ENCODE results near the gene HOTAIR.
A peak's percentile ranks its signal among the peaks of the same experiment; 100 is the strongest.

Gene HOTAIR

DNA sequence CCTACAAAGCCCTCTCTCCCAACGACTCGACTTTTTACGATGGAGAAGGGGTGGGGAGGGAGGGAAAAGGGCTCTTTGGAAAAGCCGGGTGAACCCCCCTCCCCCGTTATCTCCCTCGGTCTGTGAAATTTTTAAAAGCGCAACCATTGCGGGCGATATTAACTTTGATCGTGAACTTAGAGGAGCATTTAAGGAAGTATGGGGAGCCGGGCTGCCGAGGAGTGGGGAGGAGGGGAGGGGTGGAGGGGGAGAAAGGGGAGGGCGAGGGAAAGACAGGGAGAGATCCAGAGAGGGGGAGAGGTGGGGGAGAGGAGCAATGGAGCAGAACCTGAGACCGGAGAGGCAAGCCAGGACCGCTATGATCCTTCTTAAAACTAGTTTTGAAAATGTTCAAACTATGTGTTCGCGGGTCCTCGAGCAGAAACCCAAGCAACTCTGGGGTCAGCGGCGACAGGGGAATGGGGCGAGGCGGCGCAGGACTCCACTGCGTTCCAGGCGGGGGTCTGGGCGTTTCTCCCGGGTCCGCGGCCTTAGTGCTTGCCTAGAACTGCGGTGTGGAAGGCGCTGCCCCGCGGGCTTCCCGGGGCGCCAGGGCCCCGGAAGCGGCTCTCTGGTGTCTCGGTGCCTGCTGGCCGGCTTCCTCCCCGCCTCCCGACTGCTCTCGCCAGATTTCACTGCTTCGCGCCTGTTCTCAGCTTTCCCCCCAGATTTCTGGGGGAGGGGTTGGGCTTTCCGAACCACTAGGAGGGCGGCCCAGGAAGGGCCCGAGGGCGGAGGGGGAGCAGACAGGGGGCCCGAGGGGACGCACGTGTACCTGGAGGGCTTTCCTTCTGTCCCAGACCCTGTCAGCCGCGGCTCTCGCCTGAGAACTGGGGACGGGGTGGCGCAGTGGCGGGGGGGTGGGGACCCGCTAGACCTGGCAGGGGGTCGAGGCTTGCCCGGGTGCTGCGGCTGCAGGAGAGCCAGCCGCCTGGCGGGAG, at the start of gene HOTAIR:
Gene HOTAIR (minus strand): TSS at position 871 of the 980 bp plus-strand sequence.
- DNase-seq = no peak

DNA sequence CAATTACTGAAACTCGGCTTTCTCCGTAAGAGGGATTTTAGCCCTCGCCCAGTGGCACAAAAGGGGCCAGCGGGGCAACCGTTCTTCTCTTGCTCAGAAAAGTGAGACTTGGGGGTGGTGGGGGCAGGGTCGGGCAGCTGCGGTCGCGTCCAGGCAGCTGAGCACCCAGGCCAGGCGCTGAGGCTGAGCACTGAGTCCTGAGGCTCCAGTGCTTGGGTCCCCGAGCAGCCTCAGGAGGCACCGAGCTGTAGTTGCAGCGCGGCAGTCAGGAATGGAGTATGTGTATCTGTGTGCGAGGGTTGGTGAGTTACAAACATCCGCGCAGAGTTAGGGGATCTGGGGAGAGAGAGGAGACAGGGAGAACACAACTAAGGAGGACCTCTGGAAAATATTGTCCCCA, 49.4 kb upstream of the HOTAIR start:
- DNase-seq = no peak

DNA sequence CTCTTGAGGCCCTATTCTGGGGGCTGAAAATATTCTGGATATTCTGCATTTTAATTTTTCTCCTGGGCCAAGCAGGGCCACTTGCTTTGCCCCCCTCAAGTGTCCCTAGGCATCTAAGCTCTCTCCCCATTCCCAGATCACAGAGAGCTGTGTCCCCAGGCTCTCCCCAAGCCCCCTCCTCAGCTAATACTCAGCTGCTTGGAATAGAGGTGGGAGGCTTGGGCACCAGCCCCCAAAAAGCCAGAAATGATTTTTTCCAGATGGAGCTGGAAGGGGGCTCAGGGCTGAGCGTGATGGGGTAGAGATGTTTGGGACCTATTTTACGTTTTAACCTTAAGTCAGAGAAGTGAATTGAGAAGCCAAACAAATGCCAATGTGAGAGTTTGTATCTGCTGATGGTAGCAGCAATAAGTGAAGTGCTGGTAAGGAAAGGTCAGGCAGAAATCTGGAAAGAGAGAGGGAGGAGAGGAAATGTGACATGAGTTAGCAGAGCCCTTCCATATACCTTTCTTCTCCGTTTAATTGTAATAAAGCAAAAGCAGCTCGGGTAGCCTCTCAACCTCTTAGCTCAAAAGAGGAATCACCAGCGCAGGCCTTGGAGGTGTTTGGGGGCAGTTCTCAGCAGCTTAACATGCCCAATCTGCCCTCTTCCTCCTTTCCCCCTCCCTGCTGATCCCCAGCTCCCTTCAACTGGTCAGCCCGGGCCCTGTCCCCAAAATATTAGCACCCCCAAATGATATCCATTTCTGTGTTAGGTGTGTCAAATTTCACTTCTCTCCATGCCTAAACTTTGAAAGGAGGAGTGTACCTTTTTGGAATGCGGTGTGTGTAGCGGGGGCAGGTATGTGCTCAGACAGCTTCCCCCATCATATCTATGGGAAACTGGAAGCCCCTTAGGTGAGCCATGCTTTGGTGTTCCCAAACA, 48.5 kb upstream of the HOTAIR start:
- DNase-seq = no peak

DNA sequence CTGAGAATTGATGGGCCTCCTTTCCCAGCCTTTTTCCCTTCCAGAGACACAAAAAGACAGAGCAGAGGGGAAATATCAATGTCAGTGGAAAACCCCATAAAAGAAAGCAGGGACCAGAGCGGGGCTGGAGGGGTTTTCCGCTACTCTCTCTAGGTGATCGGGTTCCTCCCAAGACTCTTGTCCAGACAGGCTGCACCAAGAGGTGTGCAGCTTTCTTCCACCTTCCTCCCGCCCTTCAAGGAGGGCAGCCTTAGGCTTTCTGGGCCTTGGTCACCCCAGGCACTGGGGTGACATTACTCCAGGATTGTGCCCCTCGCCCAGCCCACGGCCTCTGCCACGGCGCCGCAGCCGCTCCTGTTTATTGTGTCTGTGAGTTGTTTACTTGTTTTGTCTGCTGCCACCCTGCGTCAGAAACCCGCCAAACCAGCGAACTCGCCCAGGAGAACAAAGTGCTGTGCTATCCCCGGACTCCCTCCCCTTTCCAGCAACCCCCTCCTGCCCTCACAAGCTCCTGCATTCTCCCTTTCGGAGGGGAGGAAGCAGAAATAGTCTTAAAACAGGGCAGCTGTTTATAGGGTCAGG, 46.8 kb upstream of the HOTAIR start:
- DNase-seq = no peak

DNA sequence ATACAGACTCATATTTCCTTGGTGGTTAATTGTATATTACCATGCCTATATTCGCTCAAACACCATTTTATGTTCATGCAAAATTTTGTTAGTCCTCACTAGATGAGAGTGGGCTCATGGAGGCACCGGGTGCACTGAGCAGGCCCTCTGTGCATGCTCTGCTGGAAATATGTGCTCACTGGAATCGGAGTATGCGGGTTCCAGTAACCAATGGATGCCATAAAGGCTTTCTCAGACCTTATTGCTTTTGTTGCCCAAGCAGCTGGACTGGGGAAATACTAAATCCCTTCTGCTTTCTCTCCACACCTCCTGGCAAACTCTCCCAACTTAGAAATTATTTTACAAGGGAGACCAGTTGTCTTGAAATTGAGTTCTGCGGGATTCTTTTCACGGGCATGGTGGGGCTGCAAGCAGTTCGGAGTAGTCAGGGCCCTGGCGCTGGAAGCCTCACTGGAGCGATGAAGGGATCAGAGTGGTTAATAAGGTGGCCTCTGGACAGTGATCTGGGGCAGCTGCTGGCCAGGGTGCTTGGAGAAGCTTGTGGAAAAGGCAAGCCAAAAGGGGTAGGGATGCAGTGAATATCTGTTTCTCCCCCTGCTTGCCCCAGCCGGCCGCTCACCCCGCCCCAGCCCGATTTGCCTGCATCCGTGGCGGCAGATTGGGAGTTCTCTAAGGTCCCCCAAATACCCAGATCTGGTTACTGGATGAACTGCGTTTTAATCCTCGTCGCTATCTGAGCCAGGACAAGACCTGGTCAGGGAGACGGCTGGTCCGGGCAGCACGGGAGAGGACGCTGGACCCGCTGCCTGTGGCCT, 46.0 kb upstream of the HOTAIR start:
- DNase-seq = no peak

DNA sequence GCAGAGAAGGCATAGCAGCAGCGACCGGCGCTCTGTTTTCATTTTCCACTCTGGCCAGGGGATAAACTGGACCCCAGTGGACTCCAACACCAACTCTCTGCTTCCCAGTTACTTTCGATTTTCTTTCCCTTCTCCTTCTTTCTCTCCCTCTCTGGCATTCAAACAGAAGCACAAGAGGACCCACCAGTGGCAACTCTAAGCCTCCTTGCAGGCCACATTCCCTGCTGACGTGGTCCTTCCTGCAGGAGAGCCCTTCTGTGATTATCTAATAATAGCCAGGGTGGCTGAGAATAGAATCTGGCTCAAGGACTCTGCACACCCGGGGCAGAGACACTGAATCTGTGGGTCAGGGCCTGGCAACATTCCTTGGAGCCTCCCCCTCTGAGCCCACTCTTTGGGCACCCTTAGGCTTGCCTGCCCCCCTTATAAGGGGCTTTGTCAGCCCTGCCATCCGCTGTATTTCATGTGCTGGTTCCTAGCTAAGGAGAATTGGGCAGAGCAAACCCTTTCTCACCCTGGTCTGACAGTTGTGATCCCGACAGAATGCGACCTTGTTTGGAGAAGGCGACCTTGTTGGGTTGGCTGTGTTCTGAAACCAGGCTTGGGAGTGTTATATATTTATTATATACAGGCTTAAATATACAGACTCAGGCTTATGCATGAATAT, 45.3 kb upstream of the HOTAIR start:
- no peak for DNase-seq

DNA sequence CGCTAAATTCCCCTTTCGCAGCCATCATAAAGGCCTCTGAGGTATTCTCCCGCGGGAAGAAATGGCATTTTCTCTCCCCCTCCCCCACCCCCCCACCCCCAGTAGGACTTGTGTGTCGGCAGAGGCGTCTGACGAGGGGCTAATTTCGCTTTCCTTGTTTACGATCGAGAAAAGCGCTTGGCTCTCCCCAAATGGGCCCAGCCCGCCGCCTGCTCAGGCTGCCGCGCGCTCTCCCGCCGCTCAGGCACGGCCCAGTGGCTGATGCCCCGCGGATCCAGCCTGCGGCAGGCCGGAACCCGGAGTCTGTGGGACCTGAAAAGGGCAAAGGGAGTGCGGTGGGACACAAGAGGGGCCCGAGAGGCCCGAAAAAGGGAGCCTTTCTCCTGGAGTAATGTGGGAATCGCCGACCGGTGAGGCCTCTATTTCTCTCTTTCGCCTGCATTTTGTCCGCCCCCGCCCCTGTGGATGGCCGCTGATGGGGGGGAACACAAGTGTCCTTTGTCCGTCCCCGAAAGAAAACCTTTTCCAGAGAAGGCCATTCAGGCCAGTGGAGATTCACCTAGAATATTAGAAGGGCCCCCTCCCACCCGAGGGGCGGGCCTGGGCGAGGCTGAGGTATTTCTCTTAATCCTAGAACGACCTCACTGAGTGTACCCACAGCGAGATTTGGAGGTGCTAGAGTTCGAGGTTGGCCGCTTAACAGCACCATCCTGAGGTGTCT, 44.5 kb upstream of the HOTAIR start:
- no peak for DNase-seq

DNA sequence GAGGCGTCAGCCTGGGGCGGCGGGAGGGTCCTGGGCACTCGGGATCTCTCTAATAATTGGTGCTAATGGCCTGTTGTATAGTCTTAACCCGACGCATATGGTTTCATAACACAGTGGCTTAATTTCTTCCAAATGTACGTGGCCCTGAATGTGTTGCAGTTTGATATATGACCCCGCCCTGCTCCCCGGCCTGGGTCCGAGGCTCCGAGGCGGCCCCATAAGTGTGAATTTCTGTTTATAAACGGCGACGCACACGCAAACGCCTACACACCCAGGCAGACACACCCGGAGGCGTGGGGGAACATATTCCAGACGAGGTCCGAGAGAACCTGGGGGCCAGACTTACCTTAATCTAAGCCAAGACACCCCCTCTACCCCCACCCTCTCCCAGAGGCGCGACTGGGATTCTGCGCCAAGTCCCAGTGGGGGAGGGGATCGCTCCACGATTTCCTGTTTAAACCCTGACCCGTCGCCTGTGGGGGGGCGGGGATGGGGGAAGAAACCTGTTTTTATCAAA, 43.8 kb upstream of the HOTAIR start:
- no peak for DNase-seq

DNA sequence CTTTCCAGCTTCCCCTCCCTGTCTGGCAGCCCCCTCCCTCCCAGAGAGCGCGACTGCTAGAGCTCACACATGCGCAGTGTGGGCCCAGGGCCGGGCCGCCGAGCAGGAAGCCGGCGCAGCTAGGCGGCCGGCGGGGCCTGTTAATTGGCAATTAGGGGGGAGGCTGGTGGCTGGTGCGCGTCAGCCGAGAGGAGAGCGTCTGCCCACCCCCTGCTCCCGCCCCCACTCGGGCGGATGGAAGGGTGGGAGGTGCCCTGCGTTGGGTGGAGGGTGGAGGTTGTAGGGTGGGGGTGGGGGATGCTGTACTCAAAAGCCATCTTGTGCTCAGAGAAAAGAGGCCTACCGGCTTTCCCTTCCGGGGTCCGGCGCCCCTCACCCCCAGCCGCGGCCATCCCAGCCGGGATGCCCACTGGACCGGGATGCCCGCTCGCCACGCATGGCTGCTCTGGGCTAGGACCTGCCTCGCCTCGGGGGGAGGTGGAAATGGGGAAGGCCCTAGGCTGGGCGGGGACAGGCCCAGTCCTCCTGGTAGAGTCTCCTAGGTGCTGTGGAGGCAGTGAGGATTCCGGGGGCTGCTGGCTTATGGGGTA, 43.2 kb upstream of the HOTAIR start:
- peak; percentile 22 for DNase-seq

DNA sequence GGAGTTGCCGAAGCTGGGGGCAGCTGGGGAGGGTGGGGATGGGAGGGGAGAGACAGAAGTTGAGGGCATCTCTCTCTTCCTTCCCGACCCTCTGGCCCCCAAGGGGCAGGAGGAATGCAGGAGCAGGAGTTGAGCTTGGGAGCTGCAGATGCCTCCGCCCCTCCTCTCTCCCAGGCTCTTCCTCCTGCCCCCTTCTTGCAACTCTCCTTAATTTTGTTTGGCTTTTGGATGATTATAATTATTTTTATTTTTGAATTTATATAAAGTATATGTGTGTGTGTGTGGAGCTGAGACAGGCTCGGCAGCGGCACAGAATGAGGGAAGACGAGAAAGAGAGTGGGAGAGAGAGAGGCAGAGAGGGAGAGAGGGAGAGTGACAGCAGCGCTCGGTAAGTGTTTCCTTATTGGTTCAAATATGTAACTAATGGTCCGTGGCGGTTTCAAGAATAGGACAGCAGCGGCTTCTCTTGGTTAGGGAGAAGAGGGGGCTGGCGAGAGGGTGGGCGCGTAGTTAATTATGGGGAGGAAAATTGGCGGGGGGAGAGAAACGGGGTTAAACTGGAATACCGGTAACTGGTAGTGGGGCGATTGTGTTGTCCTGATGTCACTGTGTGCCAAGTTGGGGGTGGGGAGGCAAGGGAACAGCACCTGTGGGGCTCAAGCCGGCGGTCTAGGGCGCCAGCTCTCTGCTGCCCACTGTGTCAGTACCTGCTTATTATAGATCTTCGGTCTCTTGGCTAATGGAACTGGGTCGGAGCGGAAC, 42.5 kb upstream of the HOTAIR start:
- no peak for DNase-seq

DNA sequence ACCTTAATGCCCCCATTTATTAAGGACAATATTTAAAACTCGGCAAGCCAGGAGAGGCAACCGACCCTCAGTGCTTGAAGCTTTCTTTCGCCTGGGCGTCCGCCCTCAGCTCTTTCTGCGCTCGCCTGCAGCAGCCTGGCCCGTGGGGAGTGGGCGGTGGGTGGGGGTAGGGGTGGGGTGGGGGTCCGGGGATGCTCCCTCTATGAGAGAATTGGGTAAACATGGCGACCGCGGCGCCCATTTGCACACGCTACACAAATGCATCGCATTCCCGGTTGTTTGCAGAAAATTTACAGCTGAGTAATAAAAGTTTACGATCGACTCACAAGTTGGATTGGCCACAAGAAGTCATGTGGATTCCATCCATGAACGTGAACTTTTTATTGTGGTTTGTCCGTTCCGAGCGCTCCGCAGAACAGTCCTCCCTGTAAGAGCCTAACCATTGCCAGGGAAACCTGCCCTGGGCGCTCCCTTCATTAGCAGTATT, 41.8 kb upstream of the HOTAIR start:
- DNase-seq = no peak

DNA sequence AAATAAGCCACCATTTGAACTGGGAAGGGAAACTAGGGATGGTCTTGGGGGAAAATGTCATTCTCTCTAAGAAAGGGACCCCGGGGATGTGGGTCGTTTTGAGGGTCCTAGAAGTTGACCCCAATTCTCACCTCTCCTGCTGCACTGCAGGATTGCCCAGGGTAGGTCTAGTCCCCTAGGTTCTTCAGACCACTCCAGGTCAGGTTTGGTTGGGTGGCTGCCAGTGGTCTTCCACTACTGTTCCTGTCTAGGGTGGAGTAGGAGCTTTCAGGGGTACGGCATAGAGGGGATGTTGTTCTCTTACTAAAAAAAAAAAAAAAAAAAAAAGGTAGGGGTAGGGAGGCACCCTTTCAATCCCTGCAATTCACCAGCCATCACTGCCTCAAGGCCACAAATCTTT, 41.3 kb upstream of the HOTAIR start:
- DNase-seq = no peak

DNA sequence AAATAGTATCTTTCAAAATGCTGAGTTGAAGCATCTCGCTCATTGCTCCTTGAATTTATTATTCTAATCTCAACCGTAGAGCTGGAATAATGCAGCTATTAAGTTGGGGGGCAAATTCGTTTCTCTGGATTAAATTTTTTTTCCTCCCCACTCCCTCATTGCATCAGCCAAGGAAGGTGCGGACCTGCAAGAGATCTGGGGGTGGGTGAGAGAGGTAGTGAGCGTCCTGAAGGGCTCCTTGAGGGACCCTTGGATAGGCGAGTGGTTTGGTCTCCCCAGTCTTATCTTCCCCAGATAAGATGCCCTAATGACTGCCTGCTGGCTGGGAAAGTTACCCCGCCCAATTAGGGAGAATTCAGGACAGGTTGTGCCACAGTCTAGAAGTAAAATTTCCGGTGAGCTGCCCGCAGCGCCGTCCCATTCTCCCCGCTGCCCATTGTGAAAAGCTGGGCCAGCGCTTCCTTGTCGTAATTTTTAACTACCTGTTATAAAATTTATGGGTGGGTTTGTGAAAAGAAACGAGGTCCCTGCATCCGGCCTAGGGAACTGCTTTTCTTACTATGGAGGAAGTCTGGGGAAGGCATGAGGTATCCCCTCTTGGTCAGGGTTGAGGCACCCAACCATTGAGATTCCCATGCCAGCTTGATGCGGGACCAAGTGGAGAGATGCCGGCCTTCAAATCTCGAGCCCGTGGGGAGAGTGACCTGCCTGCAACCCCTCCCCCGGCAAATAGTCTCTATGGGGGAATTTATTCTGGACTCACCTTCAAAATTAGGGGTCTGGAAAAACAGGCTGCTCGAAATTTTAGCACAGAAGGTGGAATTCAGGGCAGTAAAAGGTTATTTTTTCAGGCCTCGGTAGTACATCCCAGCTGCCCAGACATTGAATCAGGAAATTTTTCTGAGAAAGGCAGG, 40.5 kb upstream of the HOTAIR start:
- DNase-seq = no peak

DNA sequence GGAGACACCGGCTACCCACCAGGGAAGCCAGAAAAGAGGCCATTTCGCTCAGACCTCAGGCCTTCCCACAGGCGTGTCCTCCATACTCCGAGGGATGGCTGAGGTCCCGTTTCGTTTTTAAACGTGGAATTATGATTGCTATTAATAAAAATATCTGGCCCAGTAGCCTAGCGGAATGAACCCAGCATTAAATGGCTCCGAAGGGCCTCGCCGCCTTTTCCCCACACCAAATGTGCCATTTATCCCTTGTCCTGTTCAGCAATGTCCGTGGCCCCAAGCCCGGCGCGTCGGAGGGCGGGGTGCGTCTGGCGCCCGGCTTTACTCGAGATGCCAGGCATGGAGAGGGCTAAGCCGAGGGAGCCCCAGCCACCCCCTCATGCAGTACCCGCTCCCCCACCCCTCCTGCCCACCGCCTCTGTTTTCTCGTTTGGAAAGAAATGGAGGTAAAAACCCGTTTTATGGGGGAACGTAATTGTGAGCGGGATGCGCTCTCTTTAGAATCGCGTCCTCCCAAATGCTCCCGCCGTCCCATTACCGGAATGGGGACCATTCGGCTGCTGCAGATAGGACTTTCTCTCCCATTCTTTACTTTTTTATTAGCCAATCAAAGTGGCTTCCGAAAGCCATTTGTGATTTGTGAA, 39.7 kb upstream of the HOTAIR start:
- no peak for DNase-seq

DNA sequence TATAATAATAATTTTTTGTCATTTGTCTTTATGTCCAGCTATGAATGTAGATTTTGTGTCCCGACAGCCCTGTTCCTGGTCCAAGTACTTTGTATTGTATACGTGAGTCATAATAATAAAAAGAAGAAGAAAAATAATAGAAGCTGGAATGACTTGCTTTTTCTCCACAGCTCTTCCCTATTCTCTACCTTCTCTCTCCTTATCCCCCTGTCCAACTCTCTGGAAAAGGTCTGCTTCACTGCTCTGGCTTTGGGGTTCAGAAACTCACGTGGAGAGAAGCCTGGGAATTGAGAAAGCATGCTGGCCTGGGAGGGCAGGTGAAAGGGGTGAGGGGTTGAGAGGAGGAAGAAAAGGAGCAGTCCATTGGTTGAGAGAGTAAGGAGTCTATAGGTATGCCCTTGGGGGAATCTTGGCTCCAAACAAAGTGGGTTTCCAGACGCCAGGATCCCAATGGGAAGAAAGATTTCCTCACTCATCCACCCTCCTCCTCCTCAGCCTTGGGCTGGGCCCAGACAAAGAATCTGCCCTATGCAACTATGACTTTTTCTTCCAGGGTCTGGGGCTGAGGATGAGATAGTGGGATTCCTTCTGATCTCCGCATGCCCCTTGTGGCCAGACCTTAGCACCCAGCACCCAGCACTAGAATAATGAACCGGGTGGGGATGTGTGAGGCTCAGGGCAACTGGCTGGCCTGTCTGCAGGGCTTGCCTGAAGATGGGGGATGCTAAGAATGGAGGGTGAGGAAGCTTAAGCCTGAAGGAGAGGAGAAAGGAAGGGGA, 38.1 kb upstream of the HOTAIR start:
- no peak for DNase-seq

DNA sequence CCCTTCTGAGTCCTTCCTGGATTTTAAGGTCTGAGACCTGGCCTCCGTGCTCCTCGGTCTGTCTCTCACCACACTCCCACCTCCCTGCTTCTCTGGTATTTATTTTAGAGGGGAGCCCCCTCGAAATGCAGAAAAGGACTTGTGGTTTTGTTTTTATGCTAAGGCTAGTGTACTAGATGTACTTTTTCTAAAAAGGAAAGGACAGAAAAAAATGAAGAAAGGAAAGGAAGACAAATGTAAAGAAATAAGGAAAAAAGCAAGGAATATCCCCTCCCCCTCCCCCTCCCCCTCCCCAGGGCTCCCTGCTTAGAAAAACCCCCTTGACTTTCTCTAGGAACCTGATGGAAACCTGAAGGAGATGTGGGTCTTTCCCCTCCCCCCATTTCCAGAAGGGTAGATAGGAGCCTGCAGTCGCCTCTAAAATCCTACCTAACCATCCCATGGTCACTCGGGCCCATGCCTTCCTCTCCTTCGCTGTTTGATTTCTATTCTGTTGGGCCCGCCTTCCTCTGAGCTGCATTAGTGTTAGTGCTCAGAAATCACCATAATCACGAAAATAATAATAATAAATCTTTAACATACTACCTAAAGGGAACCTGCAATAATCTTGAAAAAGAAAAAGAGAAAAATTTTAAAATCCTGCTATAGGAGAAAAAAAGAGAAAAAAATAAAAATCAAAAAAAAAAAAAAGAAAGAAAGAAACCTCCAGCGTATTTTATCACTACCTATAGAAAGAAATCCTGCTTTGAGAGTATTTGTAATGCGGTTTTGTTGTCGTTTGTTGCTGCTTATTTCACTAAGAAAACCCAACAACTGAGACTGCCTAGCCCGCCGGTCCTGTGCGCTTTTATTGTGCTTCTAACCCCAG, 37.1 kb upstream of the HOTAIR start:
- DNase-seq = no peak
